Measurements from ENCODE around the gene KCNG4. TPM values are rescaled to one million over a fixed set of nuclear protein-coding genes. Genes with fewer than 3 reads are reported as not detected.

KCNG4 gene
- polyA plus RNA-seq, 1 donor: not detected

- H3K9me3 ChIP-seq (ENCODE audit: control insufficient read depth, low read depth, low read length): no peaks in the 10 kb centered on the region
- no peak overlapping the region for H3K4me3 ChIP-seq (ENCODE audit: low read length)
- H3K27me3 ChIP-seq (ENCODE audit: control insufficient read depth, insufficient read depth, low read length): peaks cover 5% of the 10 kb centered on the region
- no peak overlapping the region for H3K27ac ChIP-seq (ENCODE audit: low read length)
- DNase-seq: no peak
- no peaks in the 10 kb centered on the region for H3K4me1 ChIP-seq (ENCODE audit: control insufficient read depth, insufficient read depth, low read length)
- H3K36me3 ChIP-seq (ENCODE audit: control insufficient read depth, insufficient read depth, low read length): no peaks in the 10 kb centered on the region
- 80% methylated on average over 3 of the region's 16 CpGs for WGBS (ENCODE audit: insufficient coverage, low lambda C conversion rate)
Measured at GRCh38 chr16:84196727-84197394, 43.0 kb downstream of the KCNG4 start.

- H3K36me3 ChIP-seq (ENCODE audit: control insufficient read depth, insufficient read depth, low read length): no peaks in the 10 kb centered on the region
- no peak overlapping the region for H3K27ac ChIP-seq (ENCODE audit: low read length)
- H3K27me3 ChIP-seq (ENCODE audit: control insufficient read depth, insufficient read depth, low read length): peaks cover 5% of the 10 kb centered on the region
- H3K4me3 ChIP-seq (ENCODE audit: low read length): no peak overlapping the region
- no CpG with 5 or more reads among the region's 16 CpGs for WGBS (ENCODE audit: insufficient coverage, low lambda C conversion rate)
- H3K4me1 ChIP-seq (ENCODE audit: control insufficient read depth, insufficient read depth, low read length): no peaks in the 10 kb centered on the region
- no peaks in the 10 kb centered on the region for H3K9me3 ChIP-seq (ENCODE audit: control insufficient read depth, low read depth, low read length)
- DNase-seq: no peak
Measured at GRCh38 chr16:84196101-84196500, 43.7 kb downstream of the KCNG4 start.

- no CpG with 5 or more reads among the region's 38 CpGs for WGBS (ENCODE audit: insufficient coverage, low lambda C conversion rate)
Measured at GRCh38 chr16:84195201-84196093, 44.4 kb downstream of the KCNG4 start.

GRCh38 chr16:84194470-84195200, 45.2 kb downstream of the KCNG4 start:
- Histone ChIP-seq H3K4me3 (ENCODE audit: low read length) (no peak overlapping the region), H3K36me3 (ENCODE audit: control insufficient read depth, insufficient read depth, low read length) (no peaks in the 10 kb centered on the region), H3K9me3 (ENCODE audit: control insufficient read depth, low read depth, low read length) (no peaks in the 10 kb centered on the region), H3K27me3 (ENCODE audit: control insufficient read depth, insufficient read depth, low read length) (peaks cover 5% of the 10 kb centered on the region), H3K4me1 (ENCODE audit: control insufficient read depth, insufficient read depth, low read length) (no peaks in the 10 kb centered on the region), H3K27ac (ENCODE audit: low read length) (no peak overlapping the region)
- no peak for DNase-seq
- WGBS (ENCODE audit: insufficient coverage, low lambda C conversion rate): 59% methylated on average over 4 of the region's 34 CpGs

More at GRCh38 chr16:84195201-84196093, 44.4 kb downstream of the KCNG4 start:
- Histone ChIP-seq H3K4me3 (ENCODE audit: low read length) (no peak overlapping the region), H3K27ac (ENCODE audit: low read length) (no peak overlapping the region), H3K4me1 (ENCODE audit: control insufficient read depth, insufficient read depth, low read length) (no peaks in the 10 kb centered on the region), H3K9me3 (ENCODE audit: control insufficient read depth, low read depth, low read length) (no peaks in the 10 kb centered on the region), H3K36me3 (ENCODE audit: control insufficient read depth, insufficient read depth, low read length) (no peaks in the 10 kb centered on the region), H3K27me3 (ENCODE audit: control insufficient read depth, insufficient read depth, low read length) (peaks cover 5% of the 10 kb centered on the region)
- DNase-seq: no peak

GRCh38 chr16:84194018-84194417, 45.8 kb downstream of the KCNG4 start:
- Histone ChIP-seq H3K27ac (ENCODE audit: low read length) (no peak overlapping the region), H3K27me3 (ENCODE audit: control insufficient read depth, insufficient read depth, low read length) (peaks cover 3% of the 10 kb centered on the region), H3K4me3 (ENCODE audit: low read length) (no peak overlapping the region), H3K36me3 (ENCODE audit: control insufficient read depth, insufficient read depth, low read length) (no peaks in the 10 kb centered on the region), H3K9me3 (ENCODE audit: control insufficient read depth, low read depth, low read length) (no peaks in the 10 kb centered on the region), H3K4me1 (ENCODE audit: control insufficient read depth, insufficient read depth, low read length) (no peaks in the 10 kb centered on the region)
- no peak for DNase-seq
- no CpG with 5 or more reads among the region's 11 CpGs for WGBS (ENCODE audit: insufficient coverage, low lambda C conversion rate)

GRCh38 chr16:84193480-84193879, 46.3 kb downstream of the KCNG4 start:
- no CpG with 5 or more reads among the region's 7 CpGs for WGBS (ENCODE audit: insufficient coverage, low lambda C conversion rate)

GRCh38 chr16:84191466-84191865, 48.3 kb downstream of the KCNG4 start:
- Histone ChIP-seq H3K4me3 (ENCODE audit: low read length) (no peak overlapping the region), H3K9me3 (ENCODE audit: control insufficient read depth, low read depth, low read length) (no peaks in the 10 kb centered on the region), H3K4me1 (ENCODE audit: control insufficient read depth, insufficient read depth, low read length) (no peaks in the 10 kb centered on the region), H3K27me3 (ENCODE audit: control insufficient read depth, insufficient read depth, low read length) (no peaks in the 10 kb centered on the region), H3K36me3 (ENCODE audit: control insufficient read depth, insufficient read depth, low read length) (no peaks in the 10 kb centered on the region), H3K27ac (ENCODE audit: low read length) (no peak overlapping the region)
- no peak for DNase-seq
- WGBS (ENCODE audit: insufficient coverage, low lambda C conversion rate): no CpG with 5 or more reads among the region's 16 CpGs

More at GRCh38 chr16:84193480-84193879, 46.3 kb downstream of the KCNG4 start:
- Histone ChIP-seq H3K4me3 (ENCODE audit: low read length) (no peak overlapping the region), H3K27me3 (ENCODE audit: control insufficient read depth, insufficient read depth, low read length) (no peaks in the 10 kb centered on the region), H3K27ac (ENCODE audit: low read length) (no peak overlapping the region), H3K9me3 (ENCODE audit: control insufficient read depth, low read depth, low read length) (no peaks in the 10 kb centered on the region), H3K36me3 (ENCODE audit: control insufficient read depth, insufficient read depth, low read length) (no peaks in the 10 kb centered on the region), H3K4me1 (ENCODE audit: control insufficient read depth, insufficient read depth, low read length) (no peaks in the 10 kb centered on the region)
- DNase-seq: no peak

- DNase-seq: no peak
- WGBS (ENCODE audit: insufficient coverage, low lambda C conversion rate): no CpG with 5 or more reads among the region's 47 CpGs
- H3K9me3 ChIP-seq (ENCODE audit: control insufficient read depth, low read depth, low read length): no peaks in the 10 kb centered on the region
- no peak within 1 kb of the TSS for H3K27ac ChIP-seq (ENCODE audit: low read length)
- H3K4me1 ChIP-seq (ENCODE audit: control insufficient read depth, insufficient read depth, low read length): peaks cover 4% of the 10 kb centered on the region
- no peak within 1 kb of the TSS for H3K4me3 ChIP-seq (ENCODE audit: low read length)
- H3K36me3 ChIP-seq (ENCODE audit: control insufficient read depth, insufficient read depth, low read length): no peaks in the 10 kb centered on the region
- H3K27me3 ChIP-seq (ENCODE audit: control insufficient read depth, insufficient read depth, low read length): no peaks in the 10 kb centered on the region
Measured at GRCh38 chr16:84190731-84191388, 49.0 kb downstream of the KCNG4 start, which contains the start of gene ADAD2. TSS of gene ADAD2 (plus strand) at chr16:84191157. CDS start at chr16:84191231, 74 bp downstream.

- Histone ChIP-seq H3K4me1 (ENCODE audit: control insufficient read depth, insufficient read depth, low read length) (peaks cover 4% of the 10 kb centered on the region), H3K4me3 (ENCODE audit: low read length) (peak within 1 kb of the TSS; percentile 88), H3K27ac (ENCODE audit: low read length) (no peak within 1 kb of the TSS), H3K27me3 (ENCODE audit: control insufficient read depth, insufficient read depth, low read length) (no peaks in the 10 kb centered on the region), H3K36me3 (ENCODE audit: control insufficient read depth, insufficient read depth, low read length) (peaks cover 26% of the 10 kb centered on the region), H3K9me3 (ENCODE audit: control insufficient read depth, low read depth, low read length) (peaks cover 3% of the 10 kb centered on the region)
- DNase-seq: peak; percentile 92 to 95
- no CpG with 5 or more reads among the region's 55 CpGs for WGBS (ENCODE audit: insufficient coverage, low lambda C conversion rate)
Measured at GRCh38 chr16:84186685-84187437, 53.0 kb downstream of the KCNG4 start, which contains the start of gene TAF1C. TSS of gene TAF1C (minus strand) at chr16:84187057. CDS start at chr16:84184988, 2,069 bp downstream.
